ENCODE results near the gene NAT8. TPM values are rescaled to one million over a fixed set of nuclear protein-coding genes. Genes with fewer than 3 reads are reported as not detected.
"Not testable (repeated sequence)": the region's sequence is repeated elsewhere in the genome, so short reads cannot be mapped to it uniquely, and the experiment has no call there.

The NAT8 gene, protein sequence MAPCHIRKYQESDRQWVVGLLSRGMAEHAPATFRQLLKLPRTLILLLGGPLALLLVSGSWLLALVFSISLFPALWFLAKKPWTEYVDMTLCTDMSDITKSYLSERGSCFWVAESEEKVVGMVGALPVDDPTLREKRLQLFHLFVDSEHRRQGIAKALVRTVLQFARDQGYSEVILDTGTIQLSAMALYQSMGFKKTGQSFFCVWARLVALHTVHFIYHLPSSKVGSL
- not detected for total RNA-seq

GRCh38 chr2:73642338-73643018 lies at the start of gene NAT8:
NAT8 (minus strand) TSS chr2:73642422; CDS start chr2:73641628, 794 bp downstream.
- H3K4me1 ChIP-seq = no peaks in the 10 kb centered on the region
- intact Hi-C loops (cut with DNase I) = no loop called here
- WGBS, 2 donors = 73 to 81% methylated on average over 10 to 12 of the region's 13 CpGs
- DNase-seq = no peak
- no peak within 1 kb of the TSS for H3K4me3 ChIP-seq
- H3K9me3 ChIP-seq = no peaks in the 10 kb centered on the region
- TF ChIP-seq POLR2A (IDR thresholded peaks at IDR 0.05) (no peak), CTCF (IDR thresholded peaks at IDR 0.05) (no peak)
- no peaks in the 10 kb centered on the region for H3K27me3 ChIP-seq
- H3K36me3 ChIP-seq = no peaks in the 10 kb centered on the region
- H3K27ac ChIP-seq = no peak within 1 kb of the TSS

- 37 to 66% methylated on average over 3 to 4 of the region's 4 CpGs for WGBS, 2 donors
- DNase-seq, H3K4me3 ChIP-seq, H3K27ac ChIP-seq, H3K9me3 ChIP-seq, H3K36me3 ChIP-seq, H3K4me1 ChIP-seq, H3K27me3 ChIP-seq: not testable (repeated sequence)
- intact Hi-C loops (cut with DNase I) = loop anchor here (10.0 kb wide), 1 partner anchor 84 kb away; no protein-coding TSS in a partner anchor
- TF ChIP-seq CTCF (IDR thresholded peaks at IDR 0.05) = peak in 5 of 6 experiments; percentile 15 to 54 (median 34)
Observed at GRCh38 chr2:73690372-73691088, 48.3 kb upstream of the NAT8 start.

- H3K4me3 ChIP-seq; H3K9me3 ChIP-seq; DNase-seq; H3K4me1 ChIP-seq; H3K27ac ChIP-seq; intact Hi-C loops (cut with DNase I); H3K27me3 ChIP-seq; H3K36me3 ChIP-seq: not testable (repeated sequence)
- WGBS, 2 donors = 82 to 86% methylated on average over 5 of the region's 5 CpGs
Observed at GRCh38 chr2:73688494-73688893, 46.3 kb upstream of the NAT8 start.

DNA sequence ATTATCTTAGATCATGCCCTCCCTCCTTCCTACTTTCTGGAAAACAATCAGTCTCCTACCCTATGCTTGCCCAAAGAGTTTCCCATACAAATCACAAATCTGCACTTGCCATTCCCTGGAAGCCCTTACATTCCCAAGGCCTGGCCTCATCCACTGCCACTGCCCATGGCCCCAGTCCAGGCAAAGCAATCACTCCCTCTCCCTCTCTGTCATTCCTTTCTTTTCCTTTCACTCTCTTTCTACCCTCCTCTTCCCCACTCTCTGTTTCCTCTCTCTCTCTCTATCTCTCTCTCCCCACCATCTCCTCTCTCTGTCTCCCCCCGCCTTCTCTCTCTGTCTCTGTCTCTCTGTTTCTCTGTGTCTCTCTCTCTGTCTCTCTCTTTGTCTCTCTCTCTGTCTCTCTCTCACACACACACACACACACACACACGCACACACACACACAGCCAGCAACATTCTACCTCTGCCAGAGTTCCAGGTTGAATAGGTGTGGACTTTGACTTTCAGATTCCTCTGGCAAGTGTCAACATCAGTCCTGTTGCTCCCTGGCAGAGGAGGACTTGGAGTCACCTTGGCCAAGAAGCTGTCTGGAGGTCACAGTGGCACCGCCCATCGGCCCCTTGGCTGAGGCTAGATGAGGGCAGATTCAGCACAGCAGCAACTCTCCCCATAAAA lies 43.7 kb upstream of the NAT8 start:
- H3K36me3 ChIP-seq = no peaks in the 10 kb centered on the region
- TF ChIP-seq POLR2A (IDR thresholded peaks at IDR 0.05) (no peak), CTCF (IDR thresholded peaks at IDR 0.05) (no peak)
- 81 to 87% methylated on average over 2 to 4 of the region's 4 CpGs for WGBS, 2 donors
- DNase-seq = no peak
- H3K4me1 ChIP-seq = no peaks in the 10 kb centered on the region
- no peak overlapping the region for H3K27ac ChIP-seq
- H3K9me3 ChIP-seq = no peaks in the 10 kb centered on the region
- intact Hi-C loops (cut with DNase I) = no loop called here
- no peak overlapping the region for H3K4me3 ChIP-seq
- H3K27me3 ChIP-seq = no peaks in the 10 kb centered on the region

- H3K4me3 ChIP-seq; H3K27ac ChIP-seq; DNase-seq; H3K36me3 ChIP-seq; H3K27me3 ChIP-seq; H3K9me3 ChIP-seq; intact Hi-C loops (cut with DNase I); H3K4me1 ChIP-seq: not testable (repeated sequence)
- WGBS, 2 donors = 47 to 49% methylated on average over 9 of the region's 9 CpGs
Observed at GRCh38 chr2:73684905-73685304, 42.7 kb upstream of the NAT8 start.

DNA sequence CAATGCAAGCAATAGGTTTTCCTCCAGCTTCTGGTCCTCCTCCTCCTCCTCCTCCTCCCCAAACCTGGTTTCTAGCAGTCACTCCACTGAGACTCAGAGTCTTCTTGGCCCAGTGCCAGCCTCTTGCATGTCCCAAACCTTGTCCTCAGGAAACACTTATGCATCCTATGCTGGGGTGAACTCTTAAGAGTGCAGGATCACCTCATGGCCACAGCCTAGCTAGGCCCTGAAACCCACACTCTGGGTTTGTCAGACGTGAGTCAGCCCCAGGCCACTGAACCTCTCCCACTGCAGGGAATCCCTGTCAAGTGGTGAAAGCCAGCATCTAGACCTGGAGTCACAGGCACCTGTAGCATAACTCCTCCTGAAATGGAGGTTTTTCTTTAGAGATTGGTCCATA lies 42.1 kb upstream of the NAT8 start:
- 60% methylated on average over 1 of the region's 1 CpG; no CpG with 5 or more reads in 1 of the 2 donors for WGBS, 2 donors
- H3K9me3 ChIP-seq; H3K27me3 ChIP-seq; H3K4me3 ChIP-seq; H3K4me1 ChIP-seq; intact Hi-C loops (cut with DNase I); H3K27ac ChIP-seq; DNase-seq; H3K36me3 ChIP-seq: not testable (repeated sequence)

Measured in esophagus squamous epithelium (tissue), 5 donors.